Measurements from ENCODE around the gene TLN1. TPM values are rescaled to one million over a fixed set of nuclear protein-coding genes. Genes with fewer than 3 reads are reported as not detected.

Gene TLN1
- total RNA-seq, 2 donors from 2014 or later, result 117 to 123 TPM

- Histone ChIP-seq H3K4me1 (ENCODE audit: control insufficient read depth, insufficient read depth, low read length) (no peaks in the 10 kb centered on the region), H3K27ac (ENCODE audit: low read depth, low read length) (peak overlapping the region; percentile 75), H3K9ac (ENCODE audit: extremely low read depth, low read length, poor library complexity, severe bottlenecking) (peak overlapping the region; percentile 72), H3K36me3 (ENCODE audit: control insufficient read depth, insufficient read depth, low read length) (peaks cover 43% of the 10 kb centered on the region), H3K4me3 (ENCODE audit: low read length) (peak overlapping the region; percentile 85), H3K9me3 (ENCODE audit: control insufficient read depth, low read length) (no peaks in the 10 kb centered on the region), H3K27me3 (ENCODE audit: control insufficient read depth, insufficient read depth, low read length, poor library complexity, severe bottlenecking) (no peaks in the 10 kb centered on the region)
- Mint-ChIP-seq H3K4me1 (peaks cover 8% of the 10 kb centered on the region), H3K9me3 (no peaks in the 10 kb centered on the region), H3K36me3 (ENCODE audit: low read depth) (peaks cover 26% of the 10 kb centered on the region), H3K27ac (peak overlapping the region; percentile 97), H3K27me3 (ENCODE audit: insufficient read depth) (no peaks in the 10 kb centered on the region), H3K4me3 (peak overlapping the region; percentile 95)
- peak; percentile 74 for TF ChIP-seq CTCF (conservative IDR thresholded peaks at IDR 0.05)
- peak; percentile 88 for DNase-seq
- WGBS, 2 experiments (ENCODE audit: insufficient coverage in 1 of 2, insufficient read length in 1 of 2), result 19 to 64% methylated on average over 11 to 48 of the region's 48 CpGs
These were observed 24.6 kb upstream of the TLN1 start for GRCh38 chr9:35756275-35757225.

- no peak overlapping the region for H3K4me3 ChIP-seq (ENCODE audit: low read length)
- Mint-ChIP-seq H3K4me1 (peaks cover 8% of the 10 kb centered on the region), H3K4me3 (no peak overlapping the region), H3K27me3 (ENCODE audit: insufficient read depth) (no peaks in the 10 kb centered on the region), H3K27ac (no peak overlapping the region), H3K9me3 (no peaks in the 10 kb centered on the region), H3K36me3 (ENCODE audit: low read depth) (peaks cover 30% of the 10 kb centered on the region)
- H3K27me3 ChIP-seq (ENCODE audit: control insufficient read depth, insufficient read depth, low read length, poor library complexity, severe bottlenecking), result no peaks in the 10 kb centered on the region
- no peaks in the 10 kb centered on the region for H3K9me3 ChIP-seq (ENCODE audit: control insufficient read depth, low read length)
- H3K27ac ChIP-seq (ENCODE audit: low read depth, low read length), result no peak overlapping the region
- no peak overlapping the region for H3K9ac ChIP-seq (ENCODE audit: extremely low read depth, low read length, poor library complexity, severe bottlenecking)
- H3K4me1 ChIP-seq (ENCODE audit: control insufficient read depth, insufficient read depth, low read length), result no peaks in the 10 kb centered on the region
- no peak for DNase-seq
- no peak for TF ChIP-seq CTCF (conservative IDR thresholded peaks at IDR 0.05)
- H3K36me3 ChIP-seq (ENCODE audit: control insufficient read depth, insufficient read depth, low read length), result peaks cover 50% of the 10 kb centered on the region
- WGBS, 2 experiments (ENCODE audit: insufficient coverage in 1 of 2, insufficient read length in 1 of 2), result 86 to 92% methylated on average over 1 to 4 of the region's 4 CpGs
These were observed 23.1 kb upstream of the TLN1 start for GRCh38 chr9:35755071-35755470.

GRCh38 chr9:35754264-35754663 lies 22.3 kb upstream of the TLN1 start, which contains the start of gene MSMP:
MSMP (minus strand) TSS chr9:35754276; CDS start chr9:35754129, 147 bp downstream.
- WGBS, 2 experiments (ENCODE audit: insufficient coverage in 1 of 2, insufficient read length in 1 of 2), result 72% methylated on average over 3 of the region's 3 CpGs; no CpG with 5 or more reads in 1 of the 2 experiments

More at GRCh38 chr9:35754264-35754663, 22.3 kb upstream of the TLN1 start, which contains the start of gene MSMP:
- no peak within 1 kb of the TSS for H3K27ac ChIP-seq (ENCODE audit: low read depth, low read length)
- peaks cover 8% of the 10 kb centered on the region for H3K4me1 Mint-ChIP-seq
- DNase-seq, result no peak
- H3K4me3 Mint-ChIP-seq, result no peak within 1 kb of the TSS
- H3K4me1 ChIP-seq (ENCODE audit: control insufficient read depth, insufficient read depth, low read length), result no peaks in the 10 kb centered on the region
- no peak within 1 kb of the TSS for H3K9ac ChIP-seq (ENCODE audit: extremely low read depth, low read length, poor library complexity, severe bottlenecking)
- no peaks in the 10 kb centered on the region for H3K27me3 Mint-ChIP-seq (ENCODE audit: insufficient read depth)
- peak within 1 kb of the TSS; percentile 49 for H3K27ac Mint-ChIP-seq
- TF ChIP-seq CTCF (conservative IDR thresholded peaks at IDR 0.05), result no peak
- H3K36me3 Mint-ChIP-seq (ENCODE audit: low read depth), result peaks cover 30% of the 10 kb centered on the region
- no peaks in the 10 kb centered on the region for H3K9me3 Mint-ChIP-seq
- no peaks in the 10 kb centered on the region for H3K27me3 ChIP-seq (ENCODE audit: control insufficient read depth, insufficient read depth, low read length, poor library complexity, severe bottlenecking)
- no peaks in the 10 kb centered on the region for H3K9me3 ChIP-seq (ENCODE audit: control insufficient read depth, low read length)
- no peak within 1 kb of the TSS for H3K4me3 ChIP-seq (ENCODE audit: low read length)
- H3K36me3 ChIP-seq (ENCODE audit: control insufficient read depth, insufficient read depth, low read length), result peaks cover 50% of the 10 kb centered on the region
